ENCODE results near the gene FAM181A.

FAM181A gene

DNA sequence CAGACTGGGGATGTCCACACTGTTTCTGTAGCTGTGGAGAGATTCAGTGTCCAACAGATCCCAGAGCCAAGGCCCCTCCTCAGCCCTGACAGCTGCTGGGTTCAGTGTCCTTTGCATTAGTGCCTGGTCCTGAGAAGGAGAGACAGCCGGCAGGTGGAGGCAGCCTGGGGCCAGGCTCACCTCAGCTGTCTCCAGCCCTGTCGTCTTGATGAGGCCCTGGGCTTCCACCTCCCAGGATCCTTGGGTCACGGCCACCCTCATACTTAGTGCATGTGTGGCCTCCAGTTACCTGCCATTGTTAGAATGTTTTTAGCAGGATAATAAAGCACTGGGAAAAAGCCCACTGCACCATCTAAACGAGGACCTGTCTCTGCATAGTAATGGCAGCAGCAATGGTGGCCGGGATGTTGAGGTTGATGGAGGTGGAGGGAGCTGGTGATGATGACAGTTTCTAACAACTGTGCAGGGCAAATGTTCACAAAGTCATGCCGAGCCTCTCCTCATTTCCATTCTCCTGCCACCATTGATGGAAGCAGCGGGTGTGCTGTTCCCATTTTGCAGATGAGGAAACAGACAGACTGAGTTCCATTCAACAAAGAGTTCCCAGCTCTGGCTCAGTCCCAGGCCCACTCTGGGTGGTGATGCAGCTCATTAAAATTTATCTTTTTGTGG is 31.6 kb downstream of the FAM181A start:
- TF ChIP-seq, protein P1, sequence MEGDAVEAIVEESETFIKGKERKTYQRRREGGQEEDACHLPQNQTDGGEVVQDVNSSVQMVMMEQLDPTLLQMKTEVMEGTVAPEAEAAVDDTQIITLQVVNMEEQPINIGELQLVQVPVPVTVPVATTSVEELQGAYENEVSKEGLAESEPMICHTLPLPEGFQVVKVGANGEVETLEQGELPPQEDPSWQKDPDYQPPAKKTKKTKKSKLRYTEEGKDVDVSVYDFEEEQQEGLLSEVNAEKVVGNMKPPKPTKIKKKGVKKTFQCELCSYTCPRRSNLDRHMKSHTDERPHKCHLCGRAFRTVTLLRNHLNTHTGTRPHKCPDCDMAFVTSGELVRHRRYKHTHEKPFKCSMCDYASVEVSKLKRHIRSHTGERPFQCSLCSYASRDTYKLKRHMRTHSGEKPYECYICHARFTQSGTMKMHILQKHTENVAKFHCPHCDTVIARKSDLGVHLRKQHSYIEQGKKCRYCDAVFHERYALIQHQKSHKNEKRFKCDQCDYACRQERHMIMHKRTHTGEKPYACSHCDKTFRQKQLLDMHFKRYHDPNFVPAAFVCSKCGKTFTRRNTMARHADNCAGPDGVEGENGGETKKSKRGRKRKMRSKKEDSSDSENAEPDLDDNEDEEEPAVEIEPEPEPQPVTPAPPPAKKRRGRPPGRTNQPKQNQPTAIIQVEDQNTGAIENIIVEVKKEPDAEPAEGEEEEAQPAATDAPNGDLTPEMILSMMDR (conservative IDR thresholded peaks at IDR 0.05; ENCODE audit: low read length) = no peak
- DNase-seq (ENCODE audit: low read depth) = no peak
- H3K4me3 ChIP-seq (ENCODE audit: low read length) = no peak overlapping the region

DNA sequence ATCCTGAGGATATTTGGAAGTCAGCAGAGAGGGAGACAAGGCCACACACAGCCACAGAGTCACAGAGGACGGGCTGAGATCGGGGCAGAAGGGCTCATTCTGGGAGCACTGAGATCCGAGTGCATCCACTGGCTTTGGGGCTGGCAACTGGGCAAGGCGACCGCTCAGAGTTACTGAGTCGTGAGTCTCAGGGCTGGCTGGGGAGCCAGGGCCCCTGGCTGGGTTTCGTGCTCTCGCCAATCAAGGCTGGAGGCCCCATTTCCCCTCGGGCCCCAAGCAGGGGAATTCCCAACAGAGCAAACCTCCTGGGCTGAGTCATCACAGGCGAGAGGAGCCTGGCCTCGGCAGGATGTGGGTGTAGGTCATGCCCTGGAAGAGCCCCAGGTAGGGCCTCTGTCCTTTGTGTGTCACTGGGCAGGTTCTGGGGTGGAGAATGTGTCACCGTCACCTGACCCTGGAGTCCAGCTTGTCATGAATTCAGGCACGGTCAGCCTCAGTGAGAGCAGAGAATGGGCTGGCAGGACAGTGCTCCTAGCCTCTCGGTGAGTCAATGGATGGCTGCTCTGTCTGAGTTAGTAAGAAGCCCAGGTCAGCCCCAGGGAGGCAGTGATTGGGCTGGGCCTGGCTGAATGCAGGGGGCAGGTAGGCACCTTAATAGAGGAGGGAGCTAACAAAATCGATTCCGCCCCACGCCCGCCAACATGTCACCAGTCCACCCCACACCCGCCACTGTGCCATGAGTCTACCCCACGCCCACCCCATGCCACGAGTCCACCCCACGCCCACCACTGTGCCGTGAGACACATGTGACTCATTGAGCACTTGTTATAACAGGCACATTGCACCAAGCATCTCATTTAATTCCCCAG is 32.3 kb downstream of the FAM181A start:
- H3K4me3 ChIP-seq (ENCODE audit: low read length) = no peak overlapping the region
- peak; percentile 82 for DNase-seq (ENCODE audit: low read depth)

GRCh38 chr14:93960108-93960475 is 32.9 kb downstream of the FAM181A start:
- TF ChIP-seq, protein P1 (conservative IDR thresholded peaks at IDR 0.05; ENCODE audit: low read length) = no peak
- DNase-seq (ENCODE audit: low read depth) = no peak
- H3K4me3 ChIP-seq (ENCODE audit: low read length) = no peak overlapping the region

More for the DNA sequence above, 32.3 kb downstream of the FAM181A start:
- TF ChIP-seq, protein P1 (conservative IDR thresholded peaks at IDR 0.05; ENCODE audit: low read length) = no peak

- DNase-seq (ENCODE audit: low read depth) = no peak
- TF ChIP-seq, protein P1 (conservative IDR thresholded peaks at IDR 0.05; ENCODE audit: low read length) = no peak
These were observed 33.8 kb downstream of the FAM181A start for GRCh38 chr14:93960774-93961438.

DNA sequence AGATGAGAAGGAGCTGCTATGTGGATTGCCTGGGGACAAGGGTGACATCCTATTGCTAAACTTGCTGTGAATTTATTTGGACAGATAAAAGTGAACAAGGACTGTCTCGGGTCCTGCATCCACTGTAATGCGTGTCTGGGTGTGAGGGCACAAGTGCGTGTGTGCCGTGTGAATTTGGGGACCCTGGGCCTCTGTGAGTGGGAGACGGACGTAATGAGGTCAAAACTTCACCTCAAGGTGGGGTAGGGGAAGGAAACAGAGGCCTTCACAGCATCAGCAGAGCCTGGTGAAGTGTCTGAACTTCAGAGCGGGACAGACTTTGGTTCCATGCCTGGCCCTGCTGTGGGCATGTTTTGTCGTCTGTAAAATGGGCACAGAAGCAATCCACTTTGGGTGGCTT is 34.5 kb downstream of the FAM181A start:
- DNase-seq (ENCODE audit: low read depth) = no peak
- TF ChIP-seq, protein P1 (conservative IDR thresholded peaks at IDR 0.05; ENCODE audit: low read length) = no peak
- H3K4me3 ChIP-seq (ENCODE audit: low read length) = no peak overlapping the region

More at GRCh38 chr14:93960774-93961438, 33.8 kb downstream of the FAM181A start:
- H3K4me3 ChIP-seq (ENCODE audit: low read length) = no peak overlapping the region

- no peak for DNase-seq (ENCODE audit: low read depth)
- H3K4me3 ChIP-seq (ENCODE audit: low read length) = no peak overlapping the region
- TF ChIP-seq, protein P1 (conservative IDR thresholded peaks at IDR 0.05; ENCODE audit: low read length) = no peak
These were observed 35.8 kb downstream of the FAM181A start for GRCh38 chr14:93962701-93963601.

All from AG10803 (cell line).